ENCODE measurements around the gene UBE3B.

The UBE3B gene

GRCh38 chr12:109451400-109451799 lies 26.0 kb upstream of the UBE3B start:
- Histone ChIP-seq H3K36me3 (ENCODE audit: insufficient read depth, low read length) (peaks cover 95% of the 10 kb centered on the region), H3K27me3 (ENCODE audit: insufficient read depth, low read length) (no peaks in the 10 kb centered on the region)
- 96% methylated on average over 23 of the region's 23 CpGs for WGBS

DNA sequence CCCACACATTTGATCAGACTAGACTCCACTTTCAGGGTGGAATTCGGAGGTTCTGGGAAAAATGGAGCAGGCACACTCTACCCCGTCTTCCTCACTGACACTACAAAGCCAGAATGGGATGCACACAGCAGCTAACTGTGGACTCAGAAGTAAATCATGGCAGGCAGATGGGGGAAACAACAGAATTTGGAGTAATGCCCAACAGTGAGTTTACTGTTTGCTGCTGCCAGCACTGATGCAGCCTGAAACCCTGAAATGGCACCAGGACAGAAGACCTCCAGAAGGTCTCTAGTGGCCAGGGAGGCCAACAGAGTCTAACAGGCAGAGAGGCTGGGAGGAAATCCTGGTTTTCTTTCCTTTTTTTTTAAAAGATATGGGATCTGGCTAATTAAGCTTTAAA lies 24.9 kb upstream of the UBE3B start:
- Histone ChIP-seq H3K9ac (ENCODE audit: low read depth, low read length) (no peak overlapping the region), H3K4me3 (ENCODE audit: low read length) (no peak overlapping the region), H3K4me1 (ENCODE audit: insufficient read depth, low read length) (peaks cover 6% of the 10 kb centered on the region), H3K9me3 (ENCODE audit: insufficient read depth, low read depth, low read length) (no peaks in the 10 kb centered on the region), H3K36me3 (ENCODE audit: insufficient read depth, low read length) (peaks cover 97% of the 10 kb centered on the region), H3K27ac (ENCODE audit: low read depth, low read length) (no peak overlapping the region), H3K27me3 (ENCODE audit: insufficient read depth, low read length) (no peaks in the 10 kb centered on the region)
- WGBS, result 98% methylated on average over 2 of the region's 2 CpGs

More at GRCh38 chr12:109451400-109451799, 26.0 kb upstream of the UBE3B start:
- H3K4me3 ChIP-seq (ENCODE audit: low read length), result no peak overlapping the region
- no peak overlapping the region for H3K27ac ChIP-seq (ENCODE audit: low read depth, low read length)
- H3K9ac ChIP-seq (ENCODE audit: low read depth, low read length), result no peak overlapping the region
- H3K9me3 ChIP-seq (ENCODE audit: insufficient read depth, low read depth, low read length), result no peaks in the 10 kb centered on the region
- H3K4me1 ChIP-seq (ENCODE audit: insufficient read depth, low read length), result no peaks in the 10 kb centered on the region

GRCh38 chr12:109455706-109456105 lies 21.7 kb upstream of the UBE3B start:
- Histone ChIP-seq H3K9ac (ENCODE audit: low read depth, low read length) (no peak overlapping the region), H3K36me3 (ENCODE audit: insufficient read depth, low read length) (peaks cover 84% of the 10 kb centered on the region), H3K27ac (ENCODE audit: low read depth, low read length) (no peak overlapping the region), H3K27me3 (ENCODE audit: insufficient read depth, low read length) (no peaks in the 10 kb centered on the region), H3K4me3 (ENCODE audit: low read length) (no peak overlapping the region), H3K9me3 (ENCODE audit: insufficient read depth, low read depth, low read length) (no peaks in the 10 kb centered on the region), H3K4me1 (ENCODE audit: insufficient read depth, low read length) (peaks cover 37% of the 10 kb centered on the region)
- WGBS, result 88% methylated on average over 1 of the region's 1 CpG

DNA sequence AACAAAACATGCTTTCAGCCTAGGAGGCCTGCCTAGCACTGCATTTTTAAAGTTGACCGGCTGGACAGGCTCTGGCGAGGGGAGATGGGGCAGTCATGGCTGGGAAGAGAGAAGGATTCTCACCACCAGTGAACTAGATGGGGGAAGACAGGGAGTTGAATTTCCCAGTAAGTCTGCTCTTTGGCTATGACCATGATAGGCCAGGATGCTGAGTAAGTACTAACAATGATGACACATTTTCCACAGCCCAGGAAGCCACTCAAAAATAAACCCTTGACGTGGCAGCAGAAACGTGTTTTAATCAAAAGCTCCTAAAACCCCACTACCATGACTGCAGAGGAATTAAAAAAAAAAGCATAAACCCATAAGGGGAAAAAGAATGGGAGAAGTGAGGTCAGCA lies 19.3 kb upstream of the UBE3B start:
- 41% methylated on average over 4 of the region's 4 CpGs for WGBS
- Histone ChIP-seq H3K36me3 (ENCODE audit: insufficient read depth, low read length) (peaks cover 60% of the 10 kb centered on the region), H3K27ac (ENCODE audit: low read depth, low read length) (peak overlapping the region; percentile 98), H3K4me1 (ENCODE audit: insufficient read depth, low read length) (peaks cover 60% of the 10 kb centered on the region), H3K9ac (ENCODE audit: low read depth, low read length) (peak overlapping the region; percentile 67), H3K27me3 (ENCODE audit: insufficient read depth, low read length) (no peaks in the 10 kb centered on the region), H3K9me3 (ENCODE audit: insufficient read depth, low read depth, low read length) (no peaks in the 10 kb centered on the region), H3K4me3 (ENCODE audit: low read length) (peak overlapping the region; percentile 26)

- H3K27ac ChIP-seq (ENCODE audit: low read depth, low read length), result peak overlapping the region; percentile 98
- no peaks in the 10 kb centered on the region for H3K27me3 ChIP-seq (ENCODE audit: insufficient read depth, low read length)
- peak overlapping the region; percentile 26 for H3K4me3 ChIP-seq (ENCODE audit: low read length)
- 5% methylated on average over 6 of the region's 6 CpGs for WGBS
- no peaks in the 10 kb centered on the region for H3K9me3 ChIP-seq (ENCODE audit: insufficient read depth, low read depth, low read length)
- peaks cover 67% of the 10 kb centered on the region for H3K4me1 ChIP-seq (ENCODE audit: insufficient read depth, low read length)
- peak overlapping the region; percentile 67 for H3K9ac ChIP-seq (ENCODE audit: low read depth, low read length)
- peaks cover 53% of the 10 kb centered on the region for H3K36me3 ChIP-seq (ENCODE audit: insufficient read depth, low read length)
Measured at GRCh38 chr12:109458771-109459208, 18.6 kb upstream of the UBE3B start.

GRCh38 chr12:109459247-109459646 lies 18.2 kb upstream of the UBE3B start:
- peaks cover 72% of the 10 kb centered on the region for H3K4me1 ChIP-seq (ENCODE audit: insufficient read depth, low read length)
- H3K9me3 ChIP-seq (ENCODE audit: insufficient read depth, low read depth, low read length), result no peaks in the 10 kb centered on the region
- H3K4me3 ChIP-seq (ENCODE audit: low read length), result peak overlapping the region; percentile 3; the same call in 1 of the 2 replicates
- WGBS, result 50% methylated on average over 6 of the region's 6 CpGs
- H3K36me3 ChIP-seq (ENCODE audit: insufficient read depth, low read length), result peaks cover 49% of the 10 kb centered on the region
- peak overlapping the region; percentile 67 for H3K9ac ChIP-seq (ENCODE audit: low read depth, low read length)
- H3K27ac ChIP-seq (ENCODE audit: low read depth, low read length), result peak overlapping the region; percentile 98
- H3K27me3 ChIP-seq (ENCODE audit: insufficient read depth, low read length), result no peaks in the 10 kb centered on the region

GRCh38 chr12:109460538-109460937 lies 16.9 kb upstream of the UBE3B start:
- Histone ChIP-seq H3K4me3 (ENCODE audit: low read length) (no peak overlapping the region), H3K9ac (ENCODE audit: low read depth, low read length) (no peak overlapping the region), H3K27me3 (ENCODE audit: insufficient read depth, low read length) (no peaks in the 10 kb centered on the region), H3K9me3 (ENCODE audit: insufficient read depth, low read depth, low read length) (no peaks in the 10 kb centered on the region), H3K4me1 (ENCODE audit: insufficient read depth, low read length) (peaks cover 81% of the 10 kb centered on the region), H3K27ac (ENCODE audit: low read depth, low read length) (peak overlapping the region; percentile 98), H3K36me3 (ENCODE audit: insufficient read depth, low read length) (peaks cover 43% of the 10 kb centered on the region)
- WGBS, result 92% methylated on average over 13 of the region's 13 CpGs

- no peaks in the 10 kb centered on the region for H3K27me3 ChIP-seq (ENCODE audit: insufficient read depth, low read length)
- H3K4me3 ChIP-seq (ENCODE audit: low read length), result no peak overlapping the region
- H3K9me3 ChIP-seq (ENCODE audit: insufficient read depth, low read depth, low read length), result no peaks in the 10 kb centered on the region
- peaks cover 81% of the 10 kb centered on the region for H3K4me1 ChIP-seq (ENCODE audit: insufficient read depth, low read length)
- H3K27ac ChIP-seq (ENCODE audit: low read depth, low read length), result peak overlapping the region; percentile 98
- peak overlapping the region; percentile 9; the same call in 1 of the 2 replicates for H3K9ac ChIP-seq (ENCODE audit: low read depth, low read length)
- H3K36me3 ChIP-seq (ENCODE audit: insufficient read depth, low read length), result peaks cover 43% of the 10 kb centered on the region
- WGBS, result 85% methylated on average over 8 of the region's 8 CpGs
Measured at GRCh38 chr12:109461049-109461845, 16.2 kb upstream of the UBE3B start.

DNA sequence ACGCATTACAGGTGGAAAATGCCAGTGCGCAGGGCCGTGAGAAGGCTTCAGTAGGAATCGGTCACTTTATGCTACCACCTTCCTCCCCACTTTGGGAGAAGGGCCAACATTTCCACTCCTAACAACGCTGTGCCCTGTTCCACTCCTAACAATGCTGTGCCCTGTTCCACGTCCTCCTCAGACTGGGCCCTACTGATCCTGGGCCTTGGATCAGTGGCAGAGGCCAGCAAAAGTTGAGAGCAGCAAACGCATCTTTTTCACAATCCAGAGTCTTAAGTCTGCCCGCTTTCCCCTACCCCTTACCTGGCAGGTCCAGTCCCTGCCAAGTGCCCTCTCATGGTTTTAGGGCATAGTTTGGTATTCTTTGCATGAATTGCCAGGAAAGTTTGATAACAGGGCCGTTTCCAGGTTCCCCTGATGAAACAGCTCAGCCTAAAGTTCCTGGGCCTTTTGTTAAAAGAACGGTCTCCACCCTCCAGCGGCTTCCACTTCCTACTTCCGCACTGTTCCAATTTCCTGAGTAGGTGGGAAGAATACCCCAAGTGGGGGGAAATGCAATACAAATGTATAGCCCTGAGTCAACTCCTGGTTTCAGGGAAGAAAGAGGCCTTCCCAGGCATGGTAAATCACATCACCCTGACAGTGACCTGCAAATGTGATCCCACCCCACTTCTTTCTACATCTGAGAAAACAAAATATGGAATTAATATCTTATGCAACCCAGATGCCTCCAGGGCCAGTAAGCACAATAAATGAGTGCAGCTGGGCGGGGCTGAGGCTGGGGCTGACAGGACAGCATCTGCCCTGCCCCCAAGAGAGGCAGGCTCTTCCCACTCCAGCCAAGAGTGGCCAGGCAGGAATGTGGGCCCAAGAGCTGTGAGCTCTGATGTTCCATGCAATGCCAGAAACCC lies 15.3 kb upstream of the UBE3B start:
- no peaks in the 10 kb centered on the region for H3K9me3 ChIP-seq (ENCODE audit: insufficient read depth, low read depth, low read length)
- peaks cover 43% of the 10 kb centered on the region for H3K36me3 ChIP-seq (ENCODE audit: insufficient read depth, low read length)
- peak overlapping the region; percentile 49 for H3K9ac ChIP-seq (ENCODE audit: low read depth, low read length)
- H3K27ac ChIP-seq (ENCODE audit: low read depth, low read length), result peak overlapping the region; percentile 98
- no peaks in the 10 kb centered on the region for H3K27me3 ChIP-seq (ENCODE audit: insufficient read depth, low read length)
- no peak overlapping the region for H3K4me3 ChIP-seq (ENCODE audit: low read length)
- WGBS, result 82% methylated on average over 13 of the region's 13 CpGs
- H3K4me1 ChIP-seq (ENCODE audit: insufficient read depth, low read length), result peaks cover 80% of the 10 kb centered on the region

- peak overlapping the region; percentile 9; the same call in 1 of the 2 replicates for H3K4me3 ChIP-seq (ENCODE audit: low read length)
- H3K4me1 ChIP-seq (ENCODE audit: insufficient read depth, low read length), result peaks cover 73% of the 10 kb centered on the region
- H3K36me3 ChIP-seq (ENCODE audit: insufficient read depth, low read length), result peaks cover 43% of the 10 kb centered on the region
- no peaks in the 10 kb centered on the region for H3K27me3 ChIP-seq (ENCODE audit: insufficient read depth, low read length)
- no peaks in the 10 kb centered on the region for H3K9me3 ChIP-seq (ENCODE audit: insufficient read depth, low read depth, low read length)
- 25% methylated on average over 14 of the region's 14 CpGs for WGBS
- peak overlapping the region; percentile 49 for H3K9ac ChIP-seq (ENCODE audit: low read depth, low read length)
- H3K27ac ChIP-seq (ENCODE audit: low read depth, low read length), result peak overlapping the region; percentile 98
Measured at GRCh38 chr12:109462868-109463692, 14.4 kb upstream of the UBE3B start.

All from HUES64 (cell line).